Measurements from ENCODE around the gene SPATA46. TPM values are rescaled to one million over a fixed set of nuclear protein-coding genes. Genes with fewer than 3 reads are reported as not detected.

SPATA46 gene
- polyA plus RNA-seq, 1 of the 3 experiments (the other 2 are of a cell fraction): not detected

DNA sequence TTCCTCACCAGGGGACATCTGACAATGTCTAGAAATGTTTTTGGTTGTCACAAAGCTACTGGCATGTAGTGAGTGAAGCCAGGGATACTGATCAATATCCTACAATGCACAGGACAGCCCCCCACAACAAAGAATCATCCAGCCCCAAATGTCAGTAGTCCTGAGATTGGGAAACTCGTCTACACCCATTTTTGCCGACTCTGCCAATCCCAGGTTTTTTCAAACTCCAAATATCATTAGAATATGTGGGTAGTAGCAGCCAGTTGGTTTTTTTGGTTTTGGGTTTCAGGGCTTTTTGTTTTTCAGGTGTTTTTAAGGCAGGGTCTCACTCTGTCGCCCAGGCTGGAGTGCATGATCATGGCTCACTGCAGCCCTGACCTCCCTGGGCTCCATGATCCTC is 5.9 kb downstream of the SPATA46 start:
- TF ChIP-seq RXRA (IDR thresholded peaks at IDR 0.05; ENCODE audit: borderline replicate concordance, low read depth): no peak
- no peak for TF ChIP-seq CHD2 (IDR thresholded peaks at IDR 0.05; ENCODE audit: low read length, partially characterized antibody)
- no peak for TF ChIP-seq EZH2phosphoT487 (IDR thresholded peaks at IDR 0.05; ENCODE audit: borderline replicate concordance, low read depth)
- no peak for TF ChIP-seq RFX5 (IDR thresholded peaks at IDR 0.05; ENCODE audit: low read length)
- TF ChIP-seq, protein P1, sequence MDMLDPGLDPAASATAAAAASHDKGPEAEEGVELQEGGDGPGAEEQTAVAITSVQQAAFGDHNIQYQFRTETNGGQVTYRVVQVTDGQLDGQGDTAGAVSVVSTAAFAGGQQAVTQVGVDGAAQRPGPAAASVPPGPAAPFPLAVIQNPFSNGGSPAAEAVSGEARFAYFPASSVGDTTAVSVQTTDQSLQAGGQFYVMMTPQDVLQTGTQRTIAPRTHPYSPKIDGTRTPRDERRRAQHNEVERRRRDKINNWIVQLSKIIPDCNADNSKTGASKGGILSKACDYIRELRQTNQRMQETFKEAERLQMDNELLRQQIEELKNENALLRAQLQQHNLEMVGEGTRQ (IDR thresholded peaks at IDR 0.05; ENCODE audit: borderline replicate concordance, low read depth, low read length): no peak
- TF ChIP-seq, protein P2, sequence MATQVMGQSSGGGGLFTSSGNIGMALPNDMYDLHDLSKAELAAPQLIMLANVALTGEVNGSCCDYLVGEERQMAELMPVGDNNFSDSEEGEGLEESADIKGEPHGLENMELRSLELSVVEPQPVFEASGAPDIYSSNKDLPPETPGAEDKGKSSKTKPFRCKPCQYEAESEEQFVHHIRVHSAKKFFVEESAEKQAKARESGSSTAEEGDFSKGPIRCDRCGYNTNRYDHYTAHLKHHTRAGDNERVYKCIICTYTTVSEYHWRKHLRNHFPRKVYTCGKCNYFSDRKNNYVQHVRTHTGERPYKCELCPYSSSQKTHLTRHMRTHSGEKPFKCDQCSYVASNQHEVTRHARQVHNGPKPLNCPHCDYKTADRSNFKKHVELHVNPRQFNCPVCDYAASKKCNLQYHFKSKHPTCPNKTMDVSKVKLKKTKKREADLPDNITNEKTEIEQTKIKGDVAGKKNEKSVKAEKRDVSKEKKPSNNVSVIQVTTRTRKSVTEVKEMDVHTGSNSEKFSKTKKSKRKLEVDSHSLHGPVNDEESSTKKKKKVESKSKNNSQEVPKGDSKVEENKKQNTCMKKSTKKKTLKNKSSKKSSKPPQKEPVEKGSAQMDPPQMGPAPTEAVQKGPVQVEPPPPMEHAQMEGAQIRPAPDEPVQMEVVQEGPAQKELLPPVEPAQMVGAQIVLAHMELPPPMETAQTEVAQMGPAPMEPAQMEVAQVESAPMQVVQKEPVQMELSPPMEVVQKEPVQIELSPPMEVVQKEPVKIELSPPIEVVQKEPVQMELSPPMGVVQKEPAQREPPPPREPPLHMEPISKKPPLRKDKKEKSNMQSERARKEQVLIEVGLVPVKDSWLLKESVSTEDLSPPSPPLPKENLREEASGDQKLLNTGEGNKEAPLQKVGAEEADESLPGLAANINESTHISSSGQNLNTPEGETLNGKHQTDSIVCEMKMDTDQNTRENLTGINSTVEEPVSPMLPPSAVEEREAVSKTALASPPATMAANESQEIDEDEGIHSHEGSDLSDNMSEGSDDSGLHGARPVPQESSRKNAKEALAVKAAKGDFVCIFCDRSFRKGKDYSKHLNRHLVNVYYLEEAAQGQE (IDR thresholded peaks at IDR 0.05; ENCODE audit: low read depth, low read length): no peak
- TF ChIP-seq, protein P3, sequence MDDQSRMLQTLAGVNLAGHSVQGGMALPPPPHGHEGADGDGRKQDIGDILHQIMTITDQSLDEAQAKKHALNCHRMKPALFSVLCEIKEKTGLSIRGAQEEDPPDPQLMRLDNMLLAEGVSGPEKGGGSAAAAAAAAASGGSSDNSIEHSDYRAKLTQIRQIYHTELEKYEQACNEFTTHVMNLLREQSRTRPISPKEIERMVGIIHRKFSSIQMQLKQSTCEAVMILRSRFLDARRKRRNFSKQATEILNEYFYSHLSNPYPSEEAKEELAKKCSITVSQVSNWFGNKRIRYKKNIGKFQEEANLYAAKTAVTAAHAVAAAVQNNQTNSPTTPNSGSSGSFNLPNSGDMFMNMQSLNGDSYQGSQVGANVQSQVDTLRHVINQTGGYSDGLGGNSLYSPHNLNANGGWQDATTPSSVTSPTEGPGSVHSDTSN (IDR thresholded peaks at IDR 0.05): no peak
- TF ChIP-seq TCF12 (IDR thresholded peaks at IDR 0.05): no peak
- no peak for TF ChIP-seq TAF1 (IDR thresholded peaks at IDR 0.05; ENCODE audit: borderline replicate concordance, low read depth, low read length)
- TF ChIP-seq TEAD4 (IDR thresholded peaks at IDR 0.05; ENCODE audit: borderline replicate concordance, insufficient read depth): no peak
- TF ChIP-seq, protein P4, sequence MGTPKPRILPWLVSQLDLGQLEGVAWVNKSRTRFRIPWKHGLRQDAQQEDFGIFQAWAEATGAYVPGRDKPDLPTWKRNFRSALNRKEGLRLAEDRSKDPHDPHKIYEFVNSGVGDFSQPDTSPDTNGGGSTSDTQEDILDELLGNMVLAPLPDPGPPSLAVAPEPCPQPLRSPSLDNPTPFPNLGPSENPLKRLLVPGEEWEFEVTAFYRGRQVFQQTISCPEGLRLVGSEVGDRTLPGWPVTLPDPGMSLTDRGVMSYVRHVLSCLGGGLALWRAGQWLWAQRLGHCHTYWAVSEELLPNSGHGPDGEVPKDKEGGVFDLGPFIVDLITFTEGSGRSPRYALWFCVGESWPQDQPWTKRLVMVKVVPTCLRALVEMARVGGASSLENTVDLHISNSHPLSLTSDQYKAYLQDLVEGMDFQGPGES (IDR thresholded peaks at IDR 0.05; ENCODE audit: low read depth, low read length): no peak
- TF ChIP-seq EP300 (IDR thresholded peaks at IDR 0.05; ENCODE audit: borderline replicate concordance in 1 of 2, low read depth in 1 of 2, low read length in 1 of 2): no peak
- no peak for TF ChIP-seq RAD21 (IDR thresholded peaks at IDR 0.05; ENCODE audit: low read length)
- no peak for TF ChIP-seq MEF2A (IDR thresholded peaks at IDR 0.05; ENCODE audit: borderline replicate concordance, low read depth)
- TF ChIP-seq YY1 (IDR thresholded peaks at IDR 0.05; ENCODE audit: low read depth): no peak
- TF ChIP-seq, protein P5, sequence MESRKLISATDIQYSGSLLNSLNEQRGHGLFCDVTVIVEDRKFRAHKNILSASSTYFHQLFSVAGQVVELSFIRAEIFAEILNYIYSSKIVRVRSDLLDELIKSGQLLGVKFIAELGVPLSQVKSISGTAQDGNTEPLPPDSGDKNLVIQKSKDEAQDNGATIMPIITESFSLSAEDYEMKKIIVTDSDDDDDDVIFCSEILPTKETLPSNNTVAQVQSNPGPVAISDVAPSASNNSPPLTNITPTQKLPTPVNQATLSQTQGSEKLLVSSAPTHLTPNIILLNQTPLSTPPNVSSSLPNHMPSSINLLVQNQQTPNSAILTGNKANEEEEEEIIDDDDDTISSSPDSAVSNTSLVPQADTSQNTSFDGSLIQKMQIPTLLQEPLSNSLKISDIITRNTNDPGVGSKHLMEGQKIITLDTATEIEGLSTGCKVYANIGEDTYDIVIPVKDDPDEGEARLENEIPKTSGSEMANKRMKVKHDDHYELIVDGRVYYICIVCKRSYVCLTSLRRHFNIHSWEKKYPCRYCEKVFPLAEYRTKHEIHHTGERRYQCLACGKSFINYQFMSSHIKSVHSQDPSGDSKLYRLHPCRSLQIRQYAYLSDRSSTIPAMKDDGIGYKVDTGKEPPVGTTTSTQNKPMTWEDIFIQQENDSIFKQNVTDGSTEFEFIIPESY (IDR thresholded peaks at IDR 0.05; ENCODE audit: borderline replicate concordance, low read depth): no peak
- TF ChIP-seq, protein P6, sequence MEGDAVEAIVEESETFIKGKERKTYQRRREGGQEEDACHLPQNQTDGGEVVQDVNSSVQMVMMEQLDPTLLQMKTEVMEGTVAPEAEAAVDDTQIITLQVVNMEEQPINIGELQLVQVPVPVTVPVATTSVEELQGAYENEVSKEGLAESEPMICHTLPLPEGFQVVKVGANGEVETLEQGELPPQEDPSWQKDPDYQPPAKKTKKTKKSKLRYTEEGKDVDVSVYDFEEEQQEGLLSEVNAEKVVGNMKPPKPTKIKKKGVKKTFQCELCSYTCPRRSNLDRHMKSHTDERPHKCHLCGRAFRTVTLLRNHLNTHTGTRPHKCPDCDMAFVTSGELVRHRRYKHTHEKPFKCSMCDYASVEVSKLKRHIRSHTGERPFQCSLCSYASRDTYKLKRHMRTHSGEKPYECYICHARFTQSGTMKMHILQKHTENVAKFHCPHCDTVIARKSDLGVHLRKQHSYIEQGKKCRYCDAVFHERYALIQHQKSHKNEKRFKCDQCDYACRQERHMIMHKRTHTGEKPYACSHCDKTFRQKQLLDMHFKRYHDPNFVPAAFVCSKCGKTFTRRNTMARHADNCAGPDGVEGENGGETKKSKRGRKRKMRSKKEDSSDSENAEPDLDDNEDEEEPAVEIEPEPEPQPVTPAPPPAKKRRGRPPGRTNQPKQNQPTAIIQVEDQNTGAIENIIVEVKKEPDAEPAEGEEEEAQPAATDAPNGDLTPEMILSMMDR (IDR thresholded peaks at IDR 0.05): no peak
- Histone ChIP-seq H2AFZ (ENCODE audit: low read depth) (no peak overlapping the region), H3K9ac (no peak overlapping the region), H3K27ac (ENCODE audit: low read depth in 2 of 2, low read length in 1 of 2) (no peak overlapping the region), H3K4me3 (ENCODE audit: low read depth in 2 of 2, low read length in 1 of 2) (no peak overlapping the region), H3K9me3 (no peaks in the 10 kb centered on the region), H3K36me3 (replicated peaks in 1 of 2; ENCODE audit: control insufficient read depth in 1 of 2, insufficient read depth in 2 of 2, low read length in 1 of 2) (no peaks in the 10 kb centered on the region), H3K4me1 (ENCODE audit: control insufficient read depth in 1 of 2, insufficient read depth in 2 of 2, low read depth in 1 of 2, low read length in 1 of 2) (peaks cover 0 to 27% of the 10 kb centered on the region in 2 experiments; a peak in 1 of 4 replicates), H3K4me2 (no peak overlapping the region), H3K79me2 (ENCODE audit: insufficient read depth) (no peaks in the 10 kb centered on the region), H4K20me1 (ENCODE audit: insufficient read depth) (no peaks in the 10 kb centered on the region), H3K27me3 (ENCODE audit: insufficient read depth) (no peaks in the 10 kb centered on the region), H3K9me2 (no peaks in the 10 kb centered on the region), H3F3A (replicated peaks; ENCODE audit: insufficient read depth) (no peaks in the 10 kb centered on the region)
- ChIA-PET POLR2A (no interaction called here), CTCF (interaction anchor here (2.2 to 4.0 kb wide), 2 partner anchors 13 to 21 kb away, joined by 9 to 16 read pairs; no protein-coding TSS in a partner anchor)
- WGBS (ENCODE audit: low lambda C conversion rate): 63% methylated on average over 3 of the region's 3 CpGs
- DNase-seq: no peak
